ENCODE measurements around the gene ANKRD36C.
A peak's percentile ranks its signal among the peaks of the same experiment; 100 is the strongest.
"Not testable (repeated sequence)": the region's sequence is repeated elsewhere in the genome, so short reads cannot be mapped to it uniquely, and the experiment has no call there.

ANKRD36C gene
- 162 to 216 reads per million in 2 donors for total RNA-seq

DNA sequence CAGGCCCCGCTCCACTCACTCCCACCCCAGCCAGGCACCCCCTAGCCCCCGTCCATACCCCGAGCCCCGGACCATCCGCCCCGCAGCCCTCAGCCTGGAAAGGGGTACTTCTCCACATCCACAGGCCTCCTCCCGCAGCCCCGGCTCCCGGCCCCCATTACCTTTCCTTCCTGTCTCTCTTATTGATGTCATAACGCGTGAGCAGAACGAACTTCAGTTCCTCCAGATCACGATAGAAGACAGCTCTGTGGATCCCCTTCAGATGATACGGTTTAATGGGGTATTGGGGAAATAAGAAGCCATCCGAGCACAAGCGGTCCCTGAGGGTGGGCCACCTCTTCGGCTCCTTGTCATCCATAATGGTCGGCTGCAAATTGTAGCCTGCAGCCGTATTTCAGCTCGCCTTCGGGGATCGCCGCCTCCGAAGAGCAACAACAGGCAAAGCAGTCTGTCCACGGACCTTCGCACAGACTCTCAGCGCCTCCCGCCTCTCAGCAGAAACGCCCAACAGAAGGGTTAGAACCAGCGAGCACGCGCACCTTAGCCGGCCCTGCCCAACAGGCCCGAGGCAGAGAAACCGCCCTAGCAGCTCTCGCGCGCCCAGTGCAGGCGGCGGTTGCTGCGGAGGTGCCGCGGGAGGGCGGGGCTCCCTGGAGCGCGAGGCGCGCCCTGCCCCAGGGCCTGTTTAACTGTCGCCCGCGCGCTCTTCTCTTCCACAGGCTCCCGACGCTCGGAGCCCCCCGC lies at the start of gene ANKRD36C:
Gene ANKRD36C (minus strand): TSS at position 474 of the 744 bp plus-strand sequence. CDS start 116 bp downstream, at position 358.
- peak in 3 of 5 experiments; percentile 8 to 58 (median 57) for DNase-seq

DNA sequence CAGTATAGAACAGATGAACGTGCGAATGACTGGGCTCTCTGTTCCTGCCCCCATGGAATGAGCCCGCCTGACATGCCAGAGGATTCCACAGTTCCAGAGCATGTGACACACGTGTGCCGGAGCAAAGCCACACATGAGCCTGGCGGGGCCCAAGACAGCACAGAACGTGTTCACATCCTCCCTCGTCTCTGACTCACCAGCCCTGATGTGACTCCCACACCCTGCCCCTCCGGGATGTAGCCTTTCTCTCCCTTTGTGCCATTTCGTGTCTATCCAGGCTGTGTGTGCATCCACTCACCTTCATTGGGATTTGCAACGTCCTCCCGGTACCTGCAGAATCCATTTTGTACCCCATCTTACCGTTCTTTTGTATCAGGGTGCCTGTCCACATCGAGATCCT lies 43.9 kb upstream of the ANKRD36C start:
- DNase-seq: not testable (repeated sequence)

DNA sequence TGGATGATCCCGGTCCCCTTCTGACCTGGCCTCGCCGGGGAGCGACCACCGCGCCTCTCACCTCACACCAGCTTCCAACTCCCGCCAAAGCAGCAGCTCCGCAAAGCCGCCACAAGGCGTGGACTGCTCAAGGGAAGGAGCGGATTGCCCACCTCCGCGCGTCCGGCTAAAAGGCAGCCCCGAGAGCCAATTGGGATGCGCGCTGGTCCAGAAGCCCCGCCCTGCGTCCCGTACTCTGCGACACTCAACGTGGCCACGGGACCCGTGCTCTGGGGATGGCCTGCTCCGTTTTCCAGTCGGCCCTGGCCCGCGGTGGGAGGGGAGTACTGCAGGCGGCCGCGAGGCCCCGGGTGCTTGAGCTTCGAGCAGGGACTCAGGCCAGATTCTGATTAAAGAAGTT lies 43.2 kb upstream of the ANKRD36C start, which contains the start of gene GPAT2:
Gene GPAT2 (minus strand): TSS at position 125 of the 400 bp plus-strand sequence. CDS start 2,557 bp downstream, outside the sequence.
- DNase-seq: not testable (repeated sequence)

DNA sequence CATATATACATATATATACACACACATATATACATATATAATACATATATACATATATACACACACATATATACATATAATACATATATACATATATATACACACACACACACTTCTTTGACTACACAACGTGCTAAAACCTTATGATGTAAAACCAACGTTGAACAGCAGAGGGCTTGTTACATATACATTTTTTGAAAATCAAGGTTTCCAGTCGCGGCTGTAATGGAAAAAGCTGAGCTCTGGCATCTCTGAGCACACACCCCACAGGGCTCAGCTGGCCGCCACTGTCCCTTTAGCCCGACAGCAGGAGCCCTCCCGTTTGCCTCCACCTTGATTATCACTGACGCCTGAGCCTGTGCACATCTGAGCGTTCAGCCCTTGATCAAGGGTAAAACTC lies 42.4 kb upstream of the ANKRD36C start:
- not testable (repeated sequence) for DNase-seq

DNA sequence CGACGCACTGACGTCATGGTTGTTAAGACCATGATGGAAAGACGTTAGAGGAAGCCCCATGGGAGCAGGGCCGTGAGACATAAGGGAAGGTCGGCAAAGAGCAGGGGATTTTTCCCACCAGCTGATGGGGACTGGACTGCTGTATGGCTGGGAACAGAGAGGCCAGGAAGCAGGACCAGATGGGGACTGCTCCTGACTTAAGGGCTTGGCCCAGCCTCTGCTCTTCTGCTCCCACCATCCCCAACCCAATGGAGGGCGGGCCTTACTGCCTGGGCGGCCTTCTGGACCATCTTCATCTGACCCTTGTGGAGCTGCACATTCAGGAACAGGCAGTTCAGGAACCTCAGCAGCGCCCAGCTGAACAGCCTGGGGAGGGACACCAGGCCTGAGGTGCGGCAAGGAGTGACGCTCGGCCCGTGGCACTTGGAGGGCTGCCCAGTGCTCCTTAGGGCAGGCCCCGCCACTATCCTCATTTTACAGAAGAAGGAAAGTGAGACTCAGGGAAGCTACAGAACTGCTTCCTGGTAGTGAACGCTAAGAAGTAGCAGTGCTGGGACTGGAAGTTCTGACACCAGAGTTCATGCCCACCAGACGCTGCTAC lies 36.2 kb upstream of the ANKRD36C start:
- not testable (repeated sequence) for DNase-seq

DNA sequence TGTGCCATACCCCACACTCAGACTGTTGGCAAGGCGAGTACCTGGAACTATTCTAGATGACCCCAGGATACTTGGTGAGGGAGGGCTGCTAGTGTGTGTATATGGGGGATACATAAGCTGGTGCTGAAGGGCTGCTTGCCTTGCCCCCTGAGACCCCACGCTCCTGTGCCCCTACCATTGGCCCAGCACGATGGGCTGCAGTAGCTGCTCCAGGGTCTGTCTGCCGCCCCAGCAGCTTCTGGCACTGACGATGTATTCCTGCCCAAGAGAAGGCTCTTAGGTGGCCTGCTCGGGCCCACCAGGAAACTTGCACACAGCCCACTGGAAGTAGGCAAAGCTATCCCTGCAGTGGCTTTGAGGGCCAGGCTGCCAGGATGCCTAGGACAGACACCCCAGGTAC lies 34.1 kb upstream of the ANKRD36C start:
- not testable (repeated sequence) for DNase-seq

DNA sequence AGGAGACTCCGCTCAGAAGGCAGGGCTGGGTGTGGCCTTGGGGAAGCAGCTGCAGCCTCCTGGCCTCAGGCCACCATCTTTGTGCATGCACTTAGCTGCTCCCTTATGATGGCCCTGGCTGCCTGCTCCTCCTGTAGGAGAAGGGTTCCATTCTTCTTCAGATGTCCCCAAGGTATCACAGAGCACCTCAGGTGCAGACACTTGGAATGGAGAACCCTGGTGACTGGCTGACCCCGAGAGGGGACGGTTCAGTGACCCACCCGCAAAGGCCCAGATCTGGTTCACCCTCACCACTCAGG lies 33.5 kb upstream of the ANKRD36C start:
- DNase-seq: no peak

DNA sequence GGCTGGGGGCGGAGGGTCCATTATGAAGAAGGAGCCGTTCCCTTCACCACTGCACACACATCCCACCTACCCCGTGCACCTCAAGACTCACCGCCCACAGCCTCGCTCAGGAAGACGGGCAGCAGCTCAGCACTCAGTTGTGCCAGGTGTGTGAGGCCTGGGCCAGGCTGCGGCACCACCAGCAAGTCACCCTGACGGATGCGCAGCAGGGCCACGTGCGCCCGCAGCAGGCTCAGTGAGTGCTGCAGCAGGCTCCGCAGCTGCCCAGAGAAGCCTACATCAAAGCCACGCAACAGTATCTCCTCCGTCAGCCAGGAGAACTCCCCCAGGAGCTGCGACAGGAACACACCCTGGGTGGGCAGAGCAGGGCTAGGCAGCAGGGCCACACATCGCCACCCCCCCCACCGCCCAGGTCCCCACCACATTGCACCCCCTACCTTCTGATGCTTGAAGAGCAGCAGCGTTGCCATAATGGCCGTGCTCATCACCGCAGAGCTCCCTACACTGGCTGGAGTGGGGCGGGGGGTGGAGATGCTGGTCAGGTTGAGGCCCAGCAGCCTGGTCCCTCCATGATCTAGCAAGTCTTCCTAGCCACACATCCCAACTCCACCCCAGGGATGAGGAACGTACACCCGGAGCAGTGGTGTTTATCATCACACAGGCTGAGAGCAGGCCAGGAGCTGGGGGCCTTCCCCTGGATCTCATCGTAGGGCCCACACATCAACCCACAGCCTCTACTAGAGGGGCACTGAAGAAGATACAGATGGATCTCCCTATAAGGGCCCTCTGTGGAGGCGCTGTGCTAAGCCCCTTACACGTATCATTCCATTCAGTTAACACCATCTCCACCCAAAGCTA lies 32.9 kb upstream of the ANKRD36C start:
- DNase-seq: no peak

DNA sequence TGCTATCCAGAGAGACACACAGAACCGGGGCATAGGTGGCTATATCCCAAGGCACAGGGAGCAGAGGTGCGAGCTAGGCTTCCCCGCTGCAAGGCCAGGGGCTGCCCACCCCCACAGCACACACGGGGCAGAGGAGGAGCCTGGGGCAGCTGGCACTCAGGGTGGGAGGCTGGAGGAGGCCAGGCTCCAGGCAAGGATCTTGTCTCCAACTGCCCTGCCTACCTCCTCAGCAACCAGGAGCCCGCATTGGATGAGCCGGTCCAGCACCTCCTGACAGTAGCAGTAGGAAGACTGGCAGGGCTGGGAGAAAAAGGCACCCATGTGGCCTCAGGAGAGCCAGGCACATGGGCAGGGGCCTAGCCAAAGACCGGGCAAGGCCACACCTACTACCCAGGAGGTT lies 32.1 kb upstream of the ANKRD36C start:
- not testable (repeated sequence) for DNase-seq

DNA sequence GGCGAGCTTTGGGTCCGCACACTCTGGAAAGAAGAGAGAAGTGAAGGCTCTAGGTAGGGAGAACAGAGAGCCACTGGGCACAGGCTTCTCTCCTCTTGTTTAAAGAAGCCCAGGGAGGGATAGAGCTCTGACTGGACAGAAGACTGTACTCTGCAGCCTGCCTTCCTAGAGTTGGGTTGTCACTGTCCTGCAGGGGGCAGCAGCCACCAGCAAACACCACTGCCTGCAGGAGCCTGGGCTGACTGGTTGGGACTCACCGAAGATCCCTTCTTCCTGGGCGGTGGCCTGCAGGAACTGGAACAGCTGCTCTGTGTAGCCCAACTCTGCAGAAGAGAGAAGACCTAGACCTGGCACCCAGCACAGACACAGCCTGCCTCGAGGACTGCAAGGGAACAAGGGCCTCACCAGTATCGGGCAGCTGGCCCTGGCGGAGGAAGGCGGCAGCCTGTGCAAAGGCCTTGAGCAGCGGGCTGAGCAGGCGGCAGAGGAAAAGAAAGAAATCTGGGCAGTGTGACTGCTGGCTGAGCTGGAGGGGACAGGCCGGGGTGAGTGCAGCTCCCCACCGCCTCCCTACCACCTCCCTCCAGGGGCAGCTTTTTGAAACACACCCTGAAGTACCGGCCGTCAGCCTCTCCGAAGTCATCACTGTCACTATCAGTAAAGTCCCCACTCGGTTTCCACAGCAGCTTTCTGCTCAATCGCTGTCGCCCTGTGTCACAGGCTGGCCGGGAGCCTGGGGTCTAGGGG lies 31.2 kb upstream of the ANKRD36C start:
- DNase-seq: peak; percentile 36 to 73 (median 51)

DNA sequence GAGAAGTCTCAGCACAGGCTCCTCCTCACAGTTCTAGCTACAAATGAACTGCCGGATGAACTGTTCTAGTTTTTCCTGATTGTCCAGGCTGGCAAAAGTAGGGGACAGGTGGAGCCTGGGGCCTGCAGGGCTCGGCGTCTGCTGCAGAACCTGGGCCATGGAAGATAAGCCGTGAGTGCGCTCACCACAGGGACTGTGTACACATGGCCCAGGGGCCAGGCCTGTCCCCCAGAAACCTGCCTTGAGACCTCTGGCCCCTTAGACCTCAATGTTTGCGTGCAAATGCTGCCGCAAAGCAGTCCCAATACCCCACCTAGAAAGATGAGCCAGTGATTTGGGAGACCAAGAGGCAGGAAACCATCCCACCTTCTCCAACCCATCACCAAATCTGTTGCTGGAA lies 30.5 kb upstream of the ANKRD36C start:
- not testable (repeated sequence) for DNase-seq

DNA sequence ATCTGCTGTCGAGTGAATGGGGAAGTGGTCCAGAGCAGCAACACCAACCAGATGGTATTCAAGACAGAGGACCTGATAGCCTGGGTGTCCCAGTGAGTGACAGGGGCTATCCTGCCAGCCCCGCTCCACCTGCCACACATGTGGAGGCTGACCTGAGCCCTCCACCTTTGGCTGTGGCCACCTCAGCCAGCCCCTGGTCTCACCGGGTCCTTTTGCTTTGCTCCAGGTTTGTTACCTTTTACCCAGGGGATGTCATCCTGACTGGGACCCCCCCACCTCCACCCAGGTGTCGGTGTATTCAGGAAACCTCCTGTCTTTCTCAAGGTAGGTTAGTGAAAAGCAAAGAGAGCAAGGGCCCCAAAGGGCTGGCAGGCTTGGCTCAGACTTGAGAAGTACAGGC lies 29.5 kb upstream of the ANKRD36C start:
- not testable (repeated sequence) for DNase-seq

DNA sequence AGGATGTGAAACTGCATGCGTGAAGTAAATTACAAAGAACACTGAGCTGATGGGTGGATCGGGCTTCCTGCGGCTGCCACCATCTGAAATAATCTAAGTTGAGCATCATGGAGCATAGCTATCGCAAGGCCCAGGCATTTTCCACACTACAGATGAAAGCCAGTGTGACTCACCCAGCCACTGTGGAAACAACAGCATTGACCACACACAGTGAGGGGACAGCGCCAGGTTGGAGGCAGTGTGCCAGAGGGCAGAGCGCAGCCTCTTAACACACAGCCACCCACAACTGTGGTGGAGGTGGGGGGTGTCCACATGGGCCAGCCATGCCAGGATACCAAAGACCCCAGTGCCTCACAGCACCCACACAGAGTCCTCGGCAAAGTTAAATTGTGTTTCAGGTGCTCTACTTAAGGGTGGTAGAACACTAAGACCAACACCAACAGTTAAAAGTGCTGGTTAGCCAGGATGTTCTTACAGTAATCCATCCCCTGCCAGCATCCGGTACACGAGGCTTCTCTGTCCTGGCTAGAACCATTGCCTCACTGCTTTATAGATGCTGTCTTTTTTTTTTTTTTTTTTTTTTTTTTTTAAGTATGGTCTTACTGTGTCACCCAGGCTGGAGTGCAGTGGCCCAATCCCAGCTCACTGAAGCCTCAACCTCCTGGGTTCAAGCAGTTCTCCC lies 28.4 kb upstream of the ANKRD36C start:
- DNase-seq: not testable (repeated sequence)

DNA sequence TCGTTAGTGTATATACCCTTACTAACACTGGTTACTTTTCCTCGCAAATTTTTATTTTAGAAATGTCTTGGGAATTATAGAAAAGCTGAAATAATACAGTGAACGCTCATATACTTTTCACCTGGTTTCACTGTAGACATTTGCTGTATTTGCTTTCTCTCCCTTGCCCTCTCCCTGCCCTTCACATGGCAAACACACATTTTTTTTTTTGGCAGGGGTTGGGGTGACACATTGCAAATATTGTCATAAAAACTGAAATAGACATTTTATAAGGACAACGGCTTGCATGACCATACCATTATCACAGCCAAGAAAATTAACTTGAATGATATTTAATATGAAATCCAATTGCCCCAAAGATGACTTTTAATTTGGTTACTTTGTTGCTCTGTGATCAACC lies 24.7 kb upstream of the ANKRD36C start:
- not testable (repeated sequence) for DNase-seq

DNA sequence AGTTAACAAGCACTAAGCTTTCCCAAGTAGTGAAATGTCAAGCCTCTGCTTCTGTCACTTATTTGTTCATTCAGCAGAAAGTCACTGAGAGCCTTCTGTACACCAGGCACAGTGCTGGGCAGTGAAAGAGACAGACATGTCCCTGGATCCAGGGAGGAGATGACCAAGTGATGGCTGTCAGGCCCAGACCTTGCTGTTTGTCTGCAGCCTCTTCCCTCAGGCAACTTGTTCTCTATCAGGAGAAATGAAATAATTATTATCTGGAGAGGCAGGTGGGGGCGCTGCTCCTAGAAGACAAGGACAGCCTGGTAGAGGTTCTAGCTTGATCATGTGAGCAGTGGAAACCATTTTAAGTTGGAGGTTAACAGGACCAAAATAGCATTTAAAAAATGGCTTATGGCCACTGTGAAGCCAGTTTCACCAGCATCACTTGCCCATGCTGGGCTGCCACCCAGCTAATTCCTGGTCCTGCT lies 21.2 kb upstream of the ANKRD36C start:
- not testable (repeated sequence) for DNase-seq

DNA sequence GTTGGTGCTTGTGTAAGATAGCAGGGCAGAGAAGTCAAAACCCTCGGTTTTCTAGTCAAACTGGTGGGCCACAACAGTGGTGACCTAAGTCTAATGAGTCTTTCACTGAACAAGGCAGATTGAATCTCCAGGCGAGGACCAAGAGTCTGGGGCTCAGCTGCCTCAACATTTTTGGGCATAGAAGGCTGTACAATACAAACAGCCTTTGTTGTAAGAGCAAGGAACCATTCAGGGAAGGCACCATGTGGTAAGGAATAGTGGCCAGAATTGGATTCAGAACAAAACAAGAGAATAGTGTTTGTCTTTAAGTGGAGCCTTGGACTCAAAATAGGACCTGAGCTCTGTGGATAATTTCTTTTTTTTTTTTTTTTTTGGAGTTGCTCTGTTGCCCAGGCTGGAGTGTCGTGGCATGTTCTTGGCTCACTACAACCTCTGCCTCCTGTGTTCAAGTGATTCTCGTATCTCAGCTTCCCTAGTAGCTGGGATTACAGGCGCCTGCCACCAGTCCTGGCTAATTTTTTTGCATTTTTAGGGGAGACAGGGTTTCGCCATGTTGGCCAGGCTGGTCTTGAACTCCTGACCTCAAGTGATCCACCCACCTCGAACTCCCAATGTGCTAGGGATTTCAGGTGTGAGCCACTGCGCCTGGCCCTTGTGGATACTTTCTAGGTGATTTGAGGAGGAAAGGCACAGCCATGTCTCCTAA lies 20.6 kb upstream of the ANKRD36C start:
- DNase-seq: not testable (repeated sequence)

DNA sequence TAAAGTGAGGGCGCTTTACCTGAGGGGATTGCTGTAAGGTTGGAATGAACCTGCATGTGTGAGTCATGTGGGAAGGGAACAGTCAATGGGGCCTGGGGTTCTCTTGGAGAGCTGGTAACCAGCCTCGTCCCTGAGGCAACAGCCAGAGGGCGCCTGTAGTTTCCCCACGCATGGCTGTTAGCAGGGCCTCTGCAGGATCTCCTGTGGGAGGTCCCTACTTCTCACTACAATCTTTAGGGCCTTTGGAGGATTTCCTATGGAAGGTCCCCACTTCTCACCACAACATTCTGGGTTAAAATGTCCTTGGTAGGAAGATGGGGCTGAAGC lies 19.5 kb upstream of the ANKRD36C start:
- peak in 1 of 5 experiments; percentile 33 for DNase-seq

DNA sequence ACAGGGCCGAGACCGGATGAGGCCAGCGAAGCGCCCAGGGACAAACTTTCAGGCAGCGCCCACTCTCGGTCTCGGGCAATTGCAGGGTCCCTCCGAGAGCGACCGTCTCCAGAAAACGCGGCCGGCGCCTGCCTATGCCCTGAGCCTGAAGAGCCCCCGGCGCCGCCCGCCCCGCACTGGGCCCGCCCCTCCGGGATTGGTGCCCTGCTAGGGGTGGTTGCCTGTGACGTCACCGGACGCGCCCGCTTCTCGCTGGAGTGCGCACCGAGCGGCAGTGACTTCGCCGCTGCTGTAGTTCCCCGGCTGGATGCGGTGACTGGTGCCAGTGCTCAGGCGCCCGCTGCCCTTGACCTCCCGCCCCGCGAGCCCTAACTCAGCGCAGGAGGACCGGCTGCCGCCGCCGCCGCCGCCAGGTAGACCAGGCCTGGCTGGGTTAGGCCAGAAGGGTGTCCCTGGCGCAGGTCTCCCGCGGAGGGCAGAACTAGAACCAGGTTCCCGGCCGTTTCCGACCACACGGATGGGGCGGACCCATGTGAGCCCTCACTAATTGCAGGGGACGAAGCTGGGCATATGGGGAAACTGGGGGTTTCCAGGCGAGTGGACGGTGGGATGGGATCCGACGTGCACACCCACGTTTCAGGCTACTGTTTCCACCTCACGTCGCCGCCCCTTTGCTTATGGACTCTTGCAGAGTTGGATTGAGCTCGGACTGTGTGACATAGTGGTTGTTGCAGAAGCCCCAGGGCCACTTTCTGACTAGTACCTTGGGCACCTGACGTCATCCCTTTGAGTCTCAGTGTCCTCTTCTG lies 18.9 kb upstream of the ANKRD36C start:
- DNase-seq: peak; percentile 91 to 96 (median 94)

DNA sequence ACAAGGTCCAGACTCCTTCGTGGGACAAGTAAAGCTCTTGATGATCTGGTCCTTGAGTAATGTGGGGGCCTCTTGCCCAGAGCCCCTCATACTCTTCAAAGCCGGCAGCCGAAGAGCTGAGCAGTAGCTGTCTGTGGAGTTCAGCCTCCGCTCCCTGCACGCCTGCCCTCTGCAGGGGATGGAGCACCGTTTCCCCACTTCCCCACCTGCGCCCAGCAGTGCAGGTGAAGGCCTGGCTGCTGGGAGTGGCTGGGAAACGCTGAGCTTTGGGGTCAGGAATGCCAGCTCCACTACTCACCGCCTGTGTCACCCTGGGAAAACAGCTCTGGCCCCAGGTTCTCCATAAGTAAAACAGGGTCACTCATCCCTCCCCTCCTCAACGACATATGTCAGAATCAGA lies 18.2 kb upstream of the ANKRD36C start:
- DNase-seq: not testable (repeated sequence)

DNA sequence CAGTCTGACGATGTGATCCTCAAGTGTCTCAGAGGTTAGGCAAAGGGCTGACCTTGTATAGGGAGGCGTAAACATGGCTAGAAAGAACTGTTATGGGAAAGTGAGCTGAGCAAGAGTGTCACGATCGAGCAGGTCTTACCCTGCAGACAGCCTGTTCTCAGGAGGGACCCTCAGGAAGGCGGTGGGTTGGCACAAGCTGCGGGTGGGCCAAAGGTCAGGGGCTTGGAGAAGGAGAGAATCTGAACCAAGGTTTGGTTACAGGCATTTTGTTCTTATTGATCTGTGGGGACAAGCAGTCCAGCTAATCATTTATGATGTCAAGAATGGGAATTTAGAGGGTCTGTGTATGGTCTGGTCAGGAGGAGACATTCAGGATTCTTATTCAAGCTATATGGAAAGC lies 16.4 kb upstream of the ANKRD36C start:
- DNase-seq: not testable (repeated sequence)

Measured in T-helper 2 cell (primary cell).